ENCODE measurements around the gene PTPN7.

- peak in 1 of 6 experiments; percentile 32 for TF ChIP-seq CTCF (IDR thresholded peaks at IDR 0.05)
- TF ChIP-seq POLR2A (IDR thresholded peaks at IDR 0.05), result no peak
- TF ChIP-seq POLR2AphosphoS5 (IDR thresholded peaks at IDR 0.05), result no peak
- TF ChIP-seq EP300 (IDR thresholded peaks at IDR 0.05), result no peak
Measured at GRCh38 chr1:202133001-202133400, 27.4 kb downstream of the PTPN7 start.
